Duodenal mucosa (tissue), 2 donors: Measurements from ENCODE around the gene ZFYVE28.
"Not testable (repeated sequence)": the region's sequence is repeated elsewhere in the genome, so short reads cannot be mapped to it uniquely, and the experiment has no call there.

Experiments used
- H3K27ac ChIP-seq: one replicate; pipeline ENCODE4 v1.7.0; 2013; ENCODE audit warnings: low read depth, low read length
- H3K27me3 ChIP-seq, 2 donors: one replicate each; pipeline ENCODE4 v1.7.0; 2013; ENCODE audit warnings: low read length in 2 of 2, control low read depth in 1 of 2; ENCODE audit not compliant: insufficient read depth in 2 of 2, control insufficient read depth in 1 of 2
- H3K36me3 ChIP-seq, 2 donors: one replicate each; pipeline ENCODE4 v1.7.0; 2013; ENCODE audit warnings: low read length in 2 of 2, control low read depth in 1 of 2; ENCODE audit not compliant: insufficient read depth in 2 of 2, control insufficient read depth in 1 of 2
- H3K4me1 ChIP-seq, 2 donors: one replicate each; pipeline ENCODE4 v1.7.0; 2013; ENCODE audit warnings: low read length in 2 of 2, control low read depth in 1 of 2; ENCODE audit not compliant: insufficient read depth in 2 of 2, control insufficient read depth in 1 of 2
- H3K4me3 ChIP-seq, 2 donors: one replicate each; pipeline ENCODE4 v1.7.0; 2013; ENCODE audit warnings: low read length in 2 of 2, low read depth in 1 of 2
- H3K9ac ChIP-seq, 2 donors: one replicate each; pipeline ENCODE4 v1.7.0; 2013; ENCODE audit warnings: low read length in 2 of 2, low read depth in 1 of 2
- H3K9me3 ChIP-seq, 2 donors: one replicate each; pipeline ENCODE4 v1.7.0; 2013; ENCODE audit warnings: low read length in 2 of 2, control low read depth in 1 of 2; ENCODE audit not compliant: control insufficient read depth in 1 of 2

The ZFYVE28 gene

GRCh38 chr4:2388429-2389182 lies 29.8 kb downstream of the ZFYVE28 start:
- Histone ChIP-seq H3K27ac (no peak overlapping the region), H3K9ac (no peak overlapping the region)

GRCh38 chr4:2387829-2388228 lies 30.6 kb downstream of the ZFYVE28 start:
- Histone ChIP-seq H3K27ac (no peak overlapping the region), H3K36me3 (no peaks in the 10 kb centered on the region), H3K9ac (no peak overlapping the region), H3K4me3 (no peak overlapping the region), H3K4me1 (peaks cover 0 to 7% of the 10 kb centered on the region in 2 donors), H3K9me3 (no peaks in the 10 kb centered on the region), H3K27me3 (no peaks in the 10 kb centered on the region)

More at GRCh38 chr4:2388429-2389182, 29.8 kb downstream of the ZFYVE28 start:
- H3K4me3 ChIP-seq, result no peak overlapping the region
- H3K27me3 ChIP-seq, result no peaks in the 10 kb centered on the region
- H3K9me3 ChIP-seq, result no peaks in the 10 kb centered on the region
- H3K36me3 ChIP-seq, result no peaks in the 10 kb centered on the region
- peaks cover 0 to 7% of the 10 kb centered on the region in 2 donors for H3K4me1 ChIP-seq

- Histone ChIP-seq H3K4me3 (no peak overlapping the region), H3K27ac (no peak overlapping the region), H3K9me3 (no peaks in the 10 kb centered on the region), H3K9ac (no peak overlapping the region), H3K27me3 (no peaks in the 10 kb centered on the region), H3K36me3 (no peaks in the 10 kb centered on the region), H3K4me1 (peaks cover 0 to 7% of the 10 kb centered on the region in 2 donors)
Observed at GRCh38 chr4:2387218-2387617, 31.2 kb downstream of the ZFYVE28 start.

GRCh38 chr4:2386717-2387116 lies 31.7 kb downstream of the ZFYVE28 start:
- Histone ChIP-seq H3K9me3 (no peaks in the 10 kb centered on the region), H3K27me3 (no peaks in the 10 kb centered on the region), H3K27ac (no peak overlapping the region), H3K4me3 (no peak overlapping the region), H3K36me3 (no peaks in the 10 kb centered on the region), H3K9ac (no peak overlapping the region), H3K4me1 (peaks cover 0 to 7% of the 10 kb centered on the region in 2 donors)

- Histone ChIP-seq H3K9ac (no peak overlapping the region), H3K4me3 (no peak overlapping the region), H3K27me3 (no peaks in the 10 kb centered on the region), H3K27ac (no peak overlapping the region), H3K36me3 (no peaks in the 10 kb centered on the region), H3K4me1 (peaks cover 0 to 3% of the 10 kb centered on the region in 2 donors), H3K9me3 (no peaks in the 10 kb centered on the region)
Observed at GRCh38 chr4:2385516-2385915, 32.9 kb downstream of the ZFYVE28 start.

GRCh38 chr4:2384245-2384644 lies 34.2 kb downstream of the ZFYVE28 start:
- Histone ChIP-seq H3K4me1 (no peaks in the 10 kb centered on the region), H3K27ac (no peak overlapping the region), H3K4me3 (no peak overlapping the region), H3K9me3 (no peaks in the 10 kb centered on the region), H3K36me3 (no peaks in the 10 kb centered on the region), H3K27me3 (no peaks in the 10 kb centered on the region), H3K9ac (no peak overlapping the region)

GRCh38 chr4:2383760-2384159 lies 34.7 kb downstream of the ZFYVE28 start:
- Histone ChIP-seq H3K36me3 (no peaks in the 10 kb centered on the region), H3K9ac (no peak overlapping the region), H3K27ac (no peak overlapping the region), H3K4me1 (no peaks in the 10 kb centered on the region), H3K9me3 (no peaks in the 10 kb centered on the region), H3K27me3 (no peaks in the 10 kb centered on the region), H3K4me3 (no peak overlapping the region)

- not testable (repeated sequence) for H3K36me3 ChIP-seq, H3K4me1 ChIP-seq, H3K27me3 ChIP-seq, H3K27ac ChIP-seq, H3K4me3 ChIP-seq, H3K9ac ChIP-seq, H3K9me3 ChIP-seq
Observed at GRCh38 chr4:2383220-2383631, 35.2 kb downstream of the ZFYVE28 start.

GRCh38 chr4:2382769-2383202 lies 35.7 kb downstream of the ZFYVE28 start:
- not testable (repeated sequence) for H3K27me3 ChIP-seq, H3K4me3 ChIP-seq, H3K4me1 ChIP-seq, H3K36me3 ChIP-seq, H3K9me3 ChIP-seq, H3K9ac ChIP-seq, H3K27ac ChIP-seq

GRCh38 chr4:2380589-2380988 lies 37.9 kb downstream of the ZFYVE28 start:
- H3K4me3 ChIP-seq, H3K4me1 ChIP-seq, H3K27ac ChIP-seq, H3K9me3 ChIP-seq, H3K27me3 ChIP-seq, H3K36me3 ChIP-seq, H3K9ac ChIP-seq: not testable (repeated sequence)
